Left cardiac atrium (tissue), 4 donors: ENCODE data around the gene TMCC2. TPM values are rescaled to one million over a fixed set of nuclear protein-coding genes. Genes with fewer than 3 reads are reported as not detected.

Experiments used
- ATAC-seq, 2 donors: fragments of 200-7000 bp; cut with Tn5 transposase; one replicate each; pipeline ENCODE4 v1.9.1; 2020; ENCODE audit warnings: mild to moderate bottlenecking in 2 of 2, moderate library complexity in 2 of 2
- DNase-seq: peaks from one replicate; pipeline ENCODE4 v3.0.0-alpha.2; 2020
- intact Hi-C, 2 donors: fragments of 100-400 bp; cut with DNase I; formaldehyde crosslinking; loops; one replicate each; pipeline versions ENCODE4 v1.14.1 to v1.15.1; 2022 to 2023
- total RNA-seq, 2 donors: library from RNA; stranded (reverse); fragmentation: NEBNext Ultra II Directional; extraction: Animal tissue kit (Norgen Biotek cat#: 25700); gene quantifications; one replicate each; pipeline ENCODE4 v1.2.1, GENCODE V29; 2021
- donor health status: DM: no; HTN: yes; CAD: no.
- donor health status: DM: no; HTN: yes; CAD: no; lungs with severe emphysema.
- donor health status: DM: yes; HTN: yes; CAD: no.
- donor health status: Dilated cardiomyopathy.

The TMCC2 gene
- total RNA-seq, 2 donors from 2014 or later: 7.3 to 11.9 TPM

DNA sequence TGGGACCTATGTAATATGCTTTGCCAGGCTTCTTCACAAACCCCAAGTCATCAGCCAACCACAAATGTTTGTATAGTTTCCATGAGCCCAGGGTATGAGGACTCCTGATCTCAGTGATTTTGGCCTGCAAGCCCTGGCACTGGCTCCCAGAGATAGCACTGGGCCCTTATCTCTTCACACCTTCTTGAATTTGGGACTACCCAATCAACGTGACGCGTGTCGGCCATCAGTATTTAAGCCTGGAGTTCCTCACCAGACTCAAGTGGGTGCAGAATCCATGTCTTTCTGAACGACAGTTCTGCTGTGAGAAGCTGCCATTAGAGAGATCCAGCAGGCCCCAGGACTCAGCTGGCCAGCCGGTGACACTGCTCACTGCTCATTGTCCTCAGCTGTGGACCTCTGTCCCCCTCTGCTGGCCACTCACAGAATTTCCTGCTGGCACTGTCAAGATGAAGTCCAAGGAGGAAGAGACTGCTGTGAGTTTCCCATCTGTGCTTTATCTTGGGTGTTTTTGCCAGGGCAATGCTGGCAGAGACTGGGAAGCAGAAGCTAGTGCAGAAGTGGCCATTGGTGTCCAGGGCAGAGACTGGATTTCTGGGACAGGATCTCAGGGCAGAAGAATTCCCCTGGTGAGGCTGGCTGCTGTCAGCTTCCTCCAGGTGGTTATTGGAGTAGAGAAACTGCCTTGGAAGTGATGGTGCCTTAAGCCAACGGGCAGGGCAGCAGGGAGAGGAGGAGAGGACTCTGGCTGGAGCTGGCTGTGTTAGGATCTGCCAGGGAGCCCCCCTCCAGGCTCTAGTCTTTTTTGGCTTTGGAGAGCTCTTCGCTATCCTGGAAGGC lies 28.4 kb downstream of the TMCC2 start:
- ATAC-seq (peak; percentile 89 to 91), DNase-seq (peak; percentile 90)
- intact Hi-C loops: loop anchor here (1.0 to 10.0 kb wide), 5 partner anchors 27 to 441 kb away; partner anchors contain the start of gene RBBP5 (in 1 of the 2)

- ATAC-seq: no peak
- intact Hi-C loops: loop anchor here (1.0 to 10.0 kb wide), 5 partner anchors 28 to 442 kb away; partner anchors contain the start of gene RBBP5 (in 1 of the 2)
- no peak for DNase-seq
Measured at GRCh38 chr1:205256951-205257625, 29.3 kb downstream of the TMCC2 start.

DNA sequence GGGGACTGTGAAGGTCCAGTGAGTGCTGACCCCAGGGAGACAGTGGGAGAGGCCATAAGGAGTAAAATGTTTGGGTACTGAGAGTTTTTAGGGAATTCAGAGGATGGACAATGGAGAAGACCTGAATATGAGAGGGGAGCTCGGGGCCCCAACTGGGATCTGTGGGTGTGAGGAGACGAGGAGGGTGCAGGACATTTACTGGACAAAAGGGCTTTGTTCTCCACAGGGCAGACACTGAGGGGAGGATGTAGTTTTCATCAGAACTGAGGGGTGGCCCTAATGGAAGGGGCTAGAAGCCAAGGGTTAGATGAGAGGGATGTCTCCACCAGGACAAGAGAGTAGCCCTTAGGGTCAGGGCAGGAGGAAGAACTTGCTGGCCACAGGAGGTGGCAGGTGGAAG lies 30.0 kb downstream of the TMCC2 start:
- DNase-seq: no peak

GRCh38 chr1:205258261-205258691 lies 30.5 kb downstream of the TMCC2 start:
- intact Hi-C loops: loop anchor here (5.0 to 10.0 kb wide), 4 partner anchors 136 to 443 kb away; partner anchors contain the start of gene RBBP5 (in 1 of the 2)
- ATAC-seq: no peak
- no peak for DNase-seq

More for the DNA sequence above, 30.0 kb downstream of the TMCC2 start:
- no peak for ATAC-seq
- intact Hi-C loops: loop anchor here (5.0 to 10.0 kb wide), 4 partner anchors 135 to 443 kb away; partner anchors contain the start of gene RBBP5 (in 1 of the 2)

DNA sequence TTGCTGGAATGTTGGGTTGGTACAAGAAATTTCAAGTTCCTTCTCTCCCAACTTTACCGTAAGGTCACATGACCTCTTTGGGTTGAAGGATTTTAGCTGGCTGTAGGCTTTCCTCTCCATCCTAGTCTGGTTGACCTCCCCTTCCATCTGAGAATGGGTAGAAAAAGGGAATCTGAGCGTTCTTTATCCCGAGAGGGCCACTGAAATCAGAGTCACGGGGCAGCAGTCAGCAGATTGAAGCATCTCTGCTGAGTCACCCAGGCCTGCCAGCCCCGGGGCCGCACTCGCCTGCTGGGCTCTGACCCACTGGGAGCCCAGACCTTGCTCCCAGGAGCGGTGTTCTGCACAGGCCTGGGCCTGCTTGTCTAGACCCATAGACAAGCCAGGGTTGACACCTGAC lies 31.0 kb downstream of the TMCC2 start:
- ATAC-seq (no peak), DNase-seq (no peak)
- intact Hi-C loops: loop anchor here (5.0 to 10.0 kb wide), 4 partner anchors 136 to 444 kb away; partner anchors contain the start of gene RBBP5 (in 1 of the 2)

DNA sequence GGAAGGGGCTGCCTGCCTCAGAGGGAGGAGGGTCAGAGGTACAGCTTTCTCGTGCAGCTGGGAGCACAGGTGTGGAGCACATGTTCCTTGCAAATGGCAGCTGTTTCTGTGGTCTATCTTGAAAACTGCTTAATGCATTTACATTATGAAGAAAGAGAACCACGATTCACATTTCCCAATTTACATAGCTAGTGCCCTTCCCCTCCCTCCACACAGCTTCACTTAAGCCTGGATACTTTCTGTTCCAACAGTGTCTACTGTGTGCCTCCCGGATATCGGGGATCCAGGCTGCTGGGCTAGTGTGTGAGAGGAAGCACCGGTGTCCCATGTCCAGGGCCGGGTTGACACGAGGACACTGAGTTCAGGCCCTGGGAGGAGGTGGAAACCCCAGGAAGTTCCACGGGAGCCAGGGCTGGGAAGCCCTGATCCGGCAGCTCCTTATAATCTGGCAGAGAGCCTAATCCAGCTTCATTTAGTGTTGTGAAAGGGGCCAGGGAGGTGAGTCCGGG lies 31.6 kb downstream of the TMCC2 start:
- intact Hi-C loops: loop anchor here (5.0 to 10.0 kb wide), 4 partner anchors 137 to 445 kb away; partner anchors contain the start of gene RBBP5 (in 1 of the 2)
- DNase-seq: no peak
- ATAC-seq: peak; percentile 3 to 23

DNA sequence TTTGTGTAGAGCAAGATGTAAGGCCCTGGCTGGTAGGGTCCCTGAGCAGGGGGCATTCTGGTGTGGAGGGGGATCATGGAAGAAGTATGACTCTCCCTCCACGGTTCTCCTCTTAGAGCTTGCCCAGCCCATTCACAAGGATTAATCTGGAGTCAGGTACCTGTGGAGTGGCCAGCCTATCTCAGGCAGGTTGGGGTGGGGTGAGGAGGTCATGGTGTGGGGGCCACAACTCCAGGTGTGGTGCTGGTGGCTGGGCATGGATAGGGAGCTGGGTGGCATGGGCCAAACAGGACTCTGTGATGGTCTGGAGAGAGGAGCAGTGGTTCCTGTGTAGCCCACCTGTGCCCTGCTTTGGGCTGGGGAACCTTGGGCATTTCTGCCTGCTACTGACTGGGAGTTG lies 32.3 kb downstream of the TMCC2 start:
- intact Hi-C loops: loop anchor here (5.0 to 10.0 kb wide), 4 partner anchors 138 to 445 kb away; partner anchors contain the start of gene RBBP5 (in 1 of the 2)
- ATAC-seq (no peak), DNase-seq (no peak)

DNA sequence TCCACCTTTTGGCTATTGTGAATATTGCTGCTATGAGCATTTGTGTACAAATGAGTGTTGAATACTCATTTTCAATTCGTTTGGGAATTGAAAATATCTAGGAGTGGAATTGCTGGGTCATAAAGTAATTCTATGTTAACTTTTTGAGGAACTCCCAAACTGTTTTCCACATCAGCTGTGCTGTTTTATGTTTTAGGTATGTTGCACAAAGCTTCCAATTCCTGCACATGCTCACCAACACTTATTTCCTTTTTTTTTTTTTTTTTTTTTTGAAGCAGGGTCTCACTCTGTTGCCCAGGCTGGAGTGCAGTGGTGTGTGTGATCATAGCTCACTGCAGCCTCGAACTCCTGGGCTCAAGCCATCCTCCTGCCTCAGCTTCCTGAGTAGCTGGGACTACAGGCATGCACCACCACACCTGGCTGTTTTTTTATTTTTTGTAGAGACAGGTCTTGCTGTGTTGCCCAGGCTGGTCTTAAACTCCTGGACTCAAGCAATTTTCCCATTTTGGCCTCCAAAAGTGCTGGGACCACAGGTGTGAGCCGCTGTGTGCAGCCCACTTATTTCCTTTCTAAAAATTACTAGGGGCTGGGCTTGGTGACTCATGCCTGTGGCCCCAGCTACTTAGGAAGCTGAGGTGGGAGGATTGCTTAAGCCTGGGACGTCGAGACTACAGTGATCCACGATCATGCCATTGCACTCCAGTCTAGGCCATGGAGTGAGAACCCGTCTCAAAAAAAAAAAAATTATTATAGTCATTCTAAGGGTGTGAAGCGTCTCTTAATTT lies 33.4 kb downstream of the TMCC2 start:
- ATAC-seq (no peak), DNase-seq (no peak)
- intact Hi-C loops: no loop called here

DNA sequence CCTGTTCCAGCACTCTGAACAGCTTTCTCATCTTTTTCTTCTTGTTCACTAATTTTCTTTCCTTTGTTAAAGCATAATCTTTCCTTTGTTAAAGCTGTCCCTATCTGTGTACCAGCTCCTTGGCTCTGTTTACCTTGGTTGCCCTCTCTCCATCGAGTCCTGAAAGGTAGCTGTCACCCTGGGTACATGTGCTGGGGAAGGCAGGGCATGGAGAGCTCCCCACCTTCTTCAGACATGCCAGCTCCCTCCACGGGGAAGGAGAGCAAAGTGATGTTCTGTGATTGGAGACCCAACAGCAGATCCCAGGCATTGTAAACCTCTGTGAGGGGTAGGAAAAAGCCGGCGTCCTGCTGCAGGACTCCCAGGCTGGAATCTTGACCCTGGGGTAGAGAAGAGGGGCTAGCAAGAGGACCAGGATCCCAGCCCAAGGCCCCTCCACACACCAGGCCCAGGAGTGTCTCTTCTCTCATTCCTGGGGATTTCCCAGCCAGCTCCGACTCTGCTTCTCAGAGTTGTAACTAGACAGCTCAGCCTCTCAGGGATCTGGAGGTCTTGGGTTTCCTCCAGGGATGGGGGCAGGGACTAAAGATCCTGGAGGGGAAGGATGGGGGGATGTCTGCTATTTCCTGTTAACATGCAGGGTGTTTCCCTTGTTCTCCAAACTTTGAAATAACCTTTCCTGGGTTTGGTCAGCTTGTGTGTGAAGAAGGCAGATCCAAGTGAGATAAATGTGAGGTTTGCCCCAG lies 34.4 kb downstream of the TMCC2 start:
- ATAC-seq (no peak), DNase-seq (no peak)
- intact Hi-C loops: no loop called here

DNA sequence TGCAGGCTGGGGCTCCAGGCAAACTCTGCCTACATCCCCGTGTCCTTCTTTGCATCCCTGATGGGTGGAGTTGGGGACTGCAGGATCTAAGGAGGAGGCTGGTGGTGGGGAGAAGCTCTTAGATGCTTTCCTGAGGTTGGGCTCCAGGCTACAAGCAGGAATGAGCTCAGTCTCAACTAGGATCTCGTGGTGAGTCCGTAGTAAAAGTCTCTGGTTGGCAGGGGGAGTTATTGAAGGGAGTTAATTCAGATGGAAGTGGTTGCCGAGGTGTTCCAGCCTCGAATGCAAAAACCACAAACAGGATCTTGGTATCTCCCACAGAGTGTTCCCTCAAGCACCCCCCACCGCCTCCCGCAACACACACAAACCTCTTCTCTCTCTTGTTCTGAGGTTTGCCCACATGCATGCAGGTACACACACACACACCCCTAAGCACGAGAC lies 35.0 kb downstream of the TMCC2 start:
- no peak for ATAC-seq
- intact Hi-C loops: no loop called here
- no peak for DNase-seq

- intact Hi-C loops: no loop called here
- DNase-seq (no peak), ATAC-seq (peak in 1 of 2 donors; percentile 48)
Measured at GRCh38 chr1:205263580-205264190, 35.9 kb downstream of the TMCC2 start.

- DNase-seq: no peak
- no peak for ATAC-seq
- intact Hi-C loops: no loop called here
Measured at GRCh38 chr1:205266611-205267305, 39.0 kb downstream of the TMCC2 start.

DNA sequence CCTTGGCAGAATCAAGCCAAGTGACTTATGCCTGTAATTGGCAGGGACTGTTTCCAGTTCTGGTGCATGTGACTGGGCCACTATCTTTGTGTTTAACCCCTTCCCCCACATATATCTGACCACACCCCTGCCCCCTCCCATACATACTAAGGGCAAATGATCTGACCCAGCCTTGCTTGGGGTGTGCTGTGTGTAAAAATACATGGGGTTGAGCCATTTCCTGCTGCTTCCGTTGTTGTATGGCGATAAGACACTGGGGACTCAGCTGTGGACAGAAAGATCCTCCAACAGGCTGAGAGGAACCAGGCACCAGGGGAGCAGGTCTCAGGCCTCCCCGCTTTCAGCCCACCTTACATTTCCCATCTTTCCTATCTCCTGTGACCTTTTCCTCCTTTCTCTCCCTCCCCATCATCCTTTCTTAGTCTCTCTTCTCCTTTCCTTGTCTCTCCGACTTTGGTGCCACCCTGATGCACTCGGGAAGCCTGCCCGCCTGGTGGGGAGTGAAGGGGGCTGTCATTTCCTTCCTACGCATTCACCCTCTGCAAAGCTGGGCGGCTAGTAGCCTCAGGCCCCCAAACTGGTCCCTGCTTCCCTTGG lies 39.7 kb downstream of the TMCC2 start:
- no peak for DNase-seq
- intact Hi-C loops: no loop called here
- ATAC-seq: no peak

DNA sequence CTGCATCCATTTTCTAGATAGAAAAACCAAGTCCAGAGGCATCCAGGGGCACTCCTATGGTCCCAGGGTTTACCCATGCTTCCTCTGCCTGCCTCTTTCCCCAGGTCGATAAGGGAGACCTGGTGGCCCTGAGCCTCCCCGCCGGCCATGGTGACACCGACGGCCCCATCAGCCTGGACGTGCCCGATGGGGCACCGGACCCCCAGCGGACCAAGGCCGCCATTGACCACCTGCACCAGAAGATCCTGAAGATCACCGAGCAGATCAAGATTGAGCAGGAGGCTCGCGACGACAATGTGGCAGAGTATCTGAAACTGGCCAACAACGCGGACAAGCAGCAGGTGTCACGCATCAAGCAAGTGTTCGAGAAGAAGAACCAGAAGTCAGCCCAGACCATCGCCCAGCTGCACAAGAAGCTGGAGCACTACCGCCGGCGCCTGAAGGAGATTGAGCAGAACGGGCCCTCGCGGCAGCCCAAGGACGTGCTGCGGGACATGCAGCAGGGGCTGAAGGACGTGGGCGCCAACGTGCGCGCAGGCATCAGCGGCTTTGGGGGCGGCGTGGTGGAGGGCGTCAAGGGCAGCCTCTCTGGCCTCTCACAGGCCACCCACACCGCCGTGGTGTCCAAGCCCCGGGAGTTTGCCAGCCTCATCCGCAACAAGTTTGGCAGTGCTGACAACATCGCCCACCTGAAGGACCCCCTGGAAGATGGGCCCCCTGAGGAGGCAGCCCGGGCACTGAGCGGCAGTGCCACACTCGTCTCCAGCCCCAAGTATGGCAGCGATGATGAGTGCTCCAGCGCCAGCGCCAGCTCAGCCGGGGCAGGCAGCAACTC lies 41.3 kb downstream of the TMCC2 start:
- intact Hi-C loops: no loop called here
- no peak for DNase-seq
- ATAC-seq: no peak

GRCh38 chr1:205269711-205270110 lies 42.0 kb downstream of the TMCC2 start:
- intact Hi-C loops: no loop called here
- DNase-seq (no peak), ATAC-seq (no peak)

DNA sequence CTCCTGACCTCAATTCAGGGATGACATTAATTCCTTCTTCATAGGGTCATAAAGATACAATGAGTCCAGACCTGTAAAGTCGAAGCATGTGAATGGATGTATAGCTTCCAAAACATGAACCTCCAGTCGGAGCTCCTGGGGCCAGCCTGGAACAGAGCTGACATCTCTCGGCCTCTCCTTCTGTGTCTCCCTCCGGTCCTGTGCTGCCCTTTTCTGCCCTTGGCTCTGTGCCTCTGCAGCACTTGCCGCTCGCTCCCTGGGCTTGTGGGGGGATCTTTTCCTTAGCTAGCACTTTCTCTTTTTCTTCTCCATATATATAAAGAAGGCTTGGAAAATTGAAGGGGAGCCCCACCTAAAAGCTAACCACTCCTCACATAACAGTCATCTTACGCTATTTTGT lies 42.5 kb downstream of the TMCC2 start:
- DNase-seq (no peak), ATAC-seq (no peak)
- intact Hi-C loops: no loop called here
